NCI-H2227 treated with DMSO at 0.1 percent for 48 hours (cell line): ENCODE measurements around the gene EFCAB5.
"Not testable (repeated sequence)": the region's sequence is repeated elsewhere in the genome, so short reads cannot be mapped to it uniquely, and the experiment has no call there.

Experiments
- DNase-seq: peaks from one replicate; lab custom pipeline; 2025; lab: John Stamatoyannopoulos, UW

EFCAB5 gene

DNA sequence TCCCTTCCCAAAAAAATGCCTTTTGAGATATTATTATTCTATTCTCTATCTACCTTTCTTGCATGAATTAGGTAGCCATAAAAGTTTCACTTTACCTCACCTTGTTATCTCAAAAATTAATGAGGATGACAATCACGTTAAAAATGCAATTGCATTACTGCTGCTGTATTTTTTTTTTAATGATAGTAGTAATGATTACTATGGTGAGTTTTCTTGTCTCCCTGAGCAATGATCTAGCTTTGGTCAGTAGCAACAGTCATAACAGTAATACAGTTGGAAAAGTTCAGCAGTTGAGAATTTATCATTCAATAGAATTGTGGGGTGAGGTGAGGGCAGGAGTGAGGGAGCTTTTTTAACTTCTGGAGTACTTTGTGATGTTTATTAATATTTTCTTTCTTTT is at the start of gene EFCAB5:
TSS of gene EFCAB5 (plus strand) at position 301 of the 400 bp plus-strand sequence. CDS start 163 bp downstream, outside the sequence.
- DNase-seq = no peak

DNA sequence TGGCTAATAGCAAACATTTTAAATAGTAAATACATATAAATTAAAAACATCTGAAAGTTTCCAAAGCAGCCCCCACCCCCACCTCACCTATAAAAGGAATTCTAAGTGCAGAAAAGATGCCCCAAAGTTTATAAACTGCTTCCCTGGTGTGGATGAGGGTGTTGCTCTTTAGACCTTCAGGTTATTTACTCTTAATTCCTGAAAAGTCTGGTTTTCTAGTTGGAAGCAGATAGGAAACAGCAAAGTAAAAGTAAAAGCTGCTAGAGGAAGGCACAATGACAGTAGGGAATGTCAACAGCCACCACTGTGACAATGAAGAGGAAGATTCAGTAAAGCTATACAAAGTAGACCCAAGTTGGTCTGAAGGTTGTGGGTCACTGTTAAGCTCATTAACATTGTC is 49.2 kb upstream of the EFCAB5 start:
- no peak for DNase-seq

GRCh38 chr17:29897136-29897535 is 44.3 kb upstream of the EFCAB5 start:
- DNase-seq = not testable (repeated sequence)

- DNase-seq = no peak
These were observed 38.0 kb upstream of the EFCAB5 start for GRCh38 chr17:29903471-29903870.

DNA sequence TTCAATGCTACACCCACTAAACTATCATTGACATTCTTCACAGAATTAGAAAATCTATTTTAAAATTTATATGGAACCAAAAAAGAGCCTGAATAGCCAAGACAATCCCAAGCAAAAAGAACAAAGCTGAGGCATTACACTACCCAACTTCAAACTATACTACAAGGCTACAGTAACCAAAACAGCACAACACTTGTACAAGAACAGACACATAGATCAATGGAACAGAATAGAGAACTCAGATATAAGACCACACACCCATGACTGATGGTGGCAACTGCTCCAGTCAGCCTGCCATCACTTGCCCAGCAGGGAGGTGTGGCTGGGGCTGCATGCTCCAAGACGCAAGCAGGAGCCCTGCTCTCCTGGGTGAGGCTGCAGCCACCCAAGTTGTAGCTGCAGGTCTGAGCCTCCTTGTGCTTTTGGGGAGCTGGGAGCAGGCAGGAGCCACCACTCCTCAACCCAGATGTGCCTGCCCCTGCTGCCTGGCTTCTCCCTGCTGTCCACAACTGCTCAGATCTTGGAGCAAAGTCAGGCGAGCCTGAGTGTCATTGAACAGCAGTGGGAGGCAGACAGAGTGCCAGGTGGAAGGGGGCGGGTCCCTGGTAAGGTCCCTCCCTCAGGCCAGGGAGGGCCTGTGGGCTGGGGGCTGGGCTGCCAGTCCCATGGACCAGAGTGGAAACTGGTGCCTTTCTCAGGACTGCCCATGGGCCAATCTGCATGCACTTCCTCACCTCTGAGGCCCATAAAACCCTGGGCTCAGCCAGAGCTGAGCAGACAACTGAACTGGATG is 36.2 kb upstream of the EFCAB5 start:
- DNase-seq = no peak

DNA sequence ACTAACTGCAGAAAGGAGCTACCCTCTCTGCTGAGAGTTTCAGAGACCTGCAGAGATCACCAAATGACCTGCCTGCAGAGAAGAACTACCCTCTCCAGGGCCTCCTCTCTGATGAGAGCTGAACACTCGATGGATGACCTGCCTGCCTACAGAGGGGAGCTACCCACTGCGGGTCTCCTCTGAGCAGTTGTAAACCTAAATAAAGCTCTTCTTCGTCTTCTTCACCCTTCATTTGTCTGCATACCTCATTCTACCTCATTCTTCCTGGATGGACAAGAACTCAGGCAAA is 35.6 kb upstream of the EFCAB5 start:
- no peak for DNase-seq

DNA sequence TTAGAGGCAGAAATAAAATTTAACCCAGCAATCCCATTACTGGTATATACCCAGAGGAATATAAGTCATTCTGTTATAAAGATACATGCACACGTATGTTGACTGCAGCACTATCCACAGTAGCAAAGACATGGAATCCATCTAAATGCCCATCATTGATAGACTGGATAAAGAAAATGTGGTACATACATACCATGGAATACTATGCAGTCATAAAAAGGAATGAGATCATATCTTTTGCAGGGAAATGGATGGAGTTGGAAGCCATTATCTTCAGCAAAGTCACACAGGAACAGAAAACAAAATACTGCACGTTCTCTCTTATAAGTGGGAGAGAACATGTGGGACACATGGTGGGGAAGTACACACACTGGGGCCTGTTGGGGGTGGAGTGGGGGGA is 34.5 kb upstream of the EFCAB5 start:
- DNase-seq = no peak

- no peak for DNase-seq
These were observed 32.0 kb upstream of the EFCAB5 start for GRCh38 chr17:29909236-29910003.

DNA sequence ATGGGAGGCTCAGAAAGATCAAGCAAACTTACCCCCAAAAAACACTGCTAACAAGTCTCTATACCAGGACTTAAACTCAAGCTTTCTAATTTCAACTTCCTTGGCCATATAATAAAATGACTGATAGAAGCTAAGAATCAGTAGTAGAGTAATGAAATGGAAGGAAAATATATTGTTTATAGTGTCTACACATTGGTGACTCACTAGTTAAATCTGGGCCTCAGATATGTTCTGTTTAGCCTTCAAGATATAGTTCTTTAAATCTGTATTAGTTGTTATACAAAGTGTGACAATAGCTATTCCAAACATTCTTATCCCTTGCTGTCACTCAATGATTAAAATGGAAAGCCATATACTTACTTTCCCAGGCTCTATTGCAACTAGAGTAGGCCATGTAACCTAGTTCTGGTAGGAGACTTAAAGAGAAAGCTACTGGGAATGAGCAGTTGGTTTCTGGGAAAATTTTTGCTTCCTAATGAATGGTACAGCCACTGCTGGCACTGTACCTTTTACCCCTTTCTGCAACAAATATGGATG is 29.7 kb upstream of the EFCAB5 start:
- DNase-seq = no peak

- DNase-seq = no peak
These were observed 26.5 kb upstream of the EFCAB5 start for GRCh38 chr17:29914819-29915537.

- no peak for DNase-seq
These were observed 23.4 kb upstream of the EFCAB5 start for GRCh38 chr17:29918016-29918415.

DNA sequence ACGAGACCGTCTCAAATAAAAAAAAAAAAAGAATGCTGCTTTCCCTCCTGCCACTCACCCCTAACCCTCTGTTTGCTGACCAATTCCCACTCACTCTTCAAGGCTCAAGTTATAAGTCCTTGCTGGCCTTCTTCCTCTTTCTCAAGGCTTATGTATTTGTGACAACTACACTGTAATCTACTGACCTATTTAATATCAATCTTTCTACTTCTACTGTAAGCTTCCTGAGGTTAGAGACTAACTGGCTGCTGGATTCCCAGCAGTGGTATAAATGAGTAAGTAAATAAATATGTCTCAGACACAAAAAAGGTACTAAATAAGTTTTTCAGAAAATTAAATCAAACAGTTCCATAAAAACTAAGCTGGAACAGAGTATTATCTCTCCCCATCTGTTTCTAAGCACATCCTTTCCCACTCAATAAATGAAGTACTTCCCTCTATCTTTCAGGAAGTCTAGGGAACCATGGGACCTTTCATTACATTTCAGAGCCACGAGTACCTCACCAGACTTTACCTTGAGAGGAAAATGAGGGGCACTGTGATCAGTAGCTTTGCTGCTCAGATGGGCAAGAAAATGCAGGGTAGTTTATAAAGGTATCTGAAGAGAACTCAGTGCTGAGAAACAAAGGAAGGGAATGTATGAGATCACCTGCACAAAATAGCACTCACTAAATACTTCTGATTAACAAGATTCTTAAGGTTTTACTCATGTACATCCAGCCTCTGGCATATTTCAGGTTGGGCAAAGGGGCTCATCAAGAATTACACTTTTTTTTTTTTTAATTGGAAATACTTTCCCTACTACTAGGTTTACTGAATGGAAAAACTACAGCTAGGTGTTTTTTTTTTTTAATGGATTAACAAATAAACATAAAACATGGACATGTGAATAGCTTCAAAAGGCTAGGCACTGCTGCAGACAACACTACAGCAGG is 22.2 kb upstream of the EFCAB5 start:
- DNase-seq = no peak

- no peak for DNase-seq
These were observed 16.6 kb upstream of the EFCAB5 start for GRCh38 chr17:29924786-29925185.

- no peak for DNase-seq
These were observed 13.9 kb upstream of the EFCAB5 start for GRCh38 chr17:29927546-29927945.

GRCh38 chr17:29929006-29929532 is 12.4 kb upstream of the EFCAB5 start:
- peak; percentile 43 for DNase-seq

DNA sequence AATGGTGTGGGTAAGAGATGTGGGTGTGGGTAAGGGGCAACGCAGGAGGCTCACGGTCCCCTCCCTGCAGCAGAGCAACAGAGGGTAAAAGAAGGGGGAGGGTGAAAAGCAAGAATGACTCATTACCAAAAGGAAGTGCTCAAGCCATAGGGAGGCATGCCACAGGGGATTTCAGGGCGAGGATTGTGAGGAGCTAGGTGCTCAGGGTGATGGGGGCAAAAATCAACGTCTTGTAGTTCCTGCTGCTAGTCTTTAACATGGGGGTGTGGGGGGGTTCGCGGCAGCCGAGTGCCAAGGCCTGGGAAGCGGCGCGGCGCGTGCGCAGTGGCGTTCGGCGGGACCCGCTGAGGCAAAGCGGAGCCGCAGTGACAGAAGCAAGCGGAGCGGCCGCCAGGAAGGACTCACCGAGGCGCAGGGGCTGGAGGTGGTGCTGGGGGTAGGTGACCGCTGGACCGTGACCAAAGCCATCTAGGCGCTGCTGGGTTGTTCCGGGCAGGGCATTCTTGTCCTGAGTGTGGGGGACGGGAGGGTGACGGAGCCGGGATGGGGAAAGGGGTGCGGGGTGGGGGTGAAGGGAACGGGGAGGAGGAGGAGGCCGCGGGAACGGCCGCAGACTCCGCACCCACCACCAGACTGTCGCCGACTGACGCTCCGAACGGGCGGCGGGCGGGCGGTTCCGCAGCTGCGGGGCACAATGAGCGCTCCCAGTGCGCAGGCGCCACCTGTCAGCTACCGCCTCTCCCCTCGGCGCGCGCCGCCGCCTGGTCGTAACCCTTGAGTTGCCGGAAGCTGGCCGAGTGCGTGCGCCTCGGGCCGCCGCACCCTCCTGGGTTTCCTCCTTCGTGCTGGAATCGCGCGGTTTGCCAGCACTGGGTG is 11.7 kb upstream of the EFCAB5 start, which contains the start of gene SSH2:
TSS of gene SSH2 (minus strand) at position 696 of the 876 bp plus-strand sequence. CDS start at position 468, 228 bp downstream.
- DNase-seq = peak; percentile 60

DNA sequence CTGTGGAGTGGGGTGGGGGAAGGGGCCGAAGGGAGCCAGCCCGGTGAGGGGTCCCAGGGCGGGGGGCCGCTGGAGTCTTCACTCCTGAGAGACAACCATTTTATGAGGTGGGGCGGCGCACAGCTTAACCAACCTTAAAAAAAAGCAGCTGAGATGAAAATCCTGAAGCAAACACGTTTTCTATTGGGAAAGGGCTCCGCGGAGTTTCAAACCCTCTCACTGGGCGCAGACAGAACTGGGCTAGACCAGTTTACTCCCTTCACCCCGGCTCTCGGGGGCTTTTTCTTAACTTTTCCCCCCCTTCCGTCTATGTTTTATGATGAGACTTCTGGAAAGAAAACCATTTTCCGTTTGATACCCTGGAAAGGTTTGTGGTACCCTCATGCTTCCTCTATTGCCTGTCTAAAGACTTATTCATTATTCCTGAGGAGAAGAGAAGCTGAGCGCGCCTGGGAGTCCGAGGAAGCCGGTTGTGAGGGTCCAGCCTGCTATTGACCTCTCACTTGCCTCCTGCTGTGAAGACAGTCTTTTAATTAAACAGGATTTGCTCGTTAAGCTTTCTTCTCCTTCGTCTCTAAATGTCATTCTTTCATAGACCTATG is 10.9 kb upstream of the EFCAB5 start:
- peak; percentile 51 for DNase-seq

DNA sequence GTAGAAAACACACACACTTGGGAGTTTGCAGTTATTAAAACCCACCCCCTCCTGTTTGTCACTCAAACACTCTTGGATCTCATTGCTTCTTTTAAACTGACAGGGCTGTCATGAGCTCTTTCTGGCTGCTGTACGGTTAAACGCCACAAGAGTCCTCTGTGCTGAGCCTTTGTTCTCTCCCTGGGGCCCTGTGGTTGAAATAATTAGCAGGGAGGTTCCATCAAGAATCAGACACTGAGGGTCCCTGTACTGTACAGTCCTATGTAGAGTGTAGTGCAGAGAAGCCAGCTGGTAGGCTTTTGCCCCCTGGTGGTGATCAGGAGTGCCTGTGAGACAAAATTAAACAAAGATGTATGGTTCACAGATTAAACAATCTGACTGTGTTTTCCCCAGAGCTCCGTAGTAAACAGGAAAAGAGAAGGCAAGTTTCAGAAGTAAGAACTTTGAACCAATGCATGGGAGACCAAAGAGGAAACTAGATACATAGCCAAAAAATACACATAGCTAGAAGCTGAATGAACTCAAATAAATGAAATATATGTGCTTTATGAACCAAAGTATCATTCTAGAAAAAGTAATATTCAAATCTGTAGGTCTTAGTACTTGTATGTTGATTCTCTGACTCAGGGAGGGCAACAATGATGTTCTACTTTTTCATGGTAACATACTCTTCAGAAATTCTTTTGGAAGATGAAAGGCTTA is 10.1 kb upstream of the EFCAB5 start:
- DNase-seq = peak; percentile 85

- DNase-seq = no peak
These were observed 8.1 kb upstream of the EFCAB5 start for GRCh38 chr17:29933379-29933778.
